Liver (tissue), 9 donors: ENCODE measurements around the gene MIPEP. TPM values are rescaled to one million over a fixed set of nuclear protein-coding genes. Genes with fewer than 3 reads are reported as not detected.

Experiments used
- DNase-seq: peaks from one replicate; pipeline ENCODE4 v3.0.0-alpha.2; 2017; ENCODE audit warnings: low spot score
- H3K27ac ChIP-seq, 2 donors: one replicate each; pipeline ENCODE4 v1.7.0; 2013; ENCODE audit warnings: inconsistent platforms in 2 of 2, low read length in 2 of 2, control low read depth in 1 of 2, low read depth in 1 of 2, mild to moderate bottlenecking in 1 of 2
- H3K27me3 ChIP-seq, 4 donors: one replicate each; pipeline versions ENCODE4 v1.6.1 to v1.7.0; 2013; ENCODE audit warnings: low read length in 3 of 4, inconsistent platforms in 1 of 4, mild to moderate bottlenecking in 1 of 4, moderate library complexity in 1 of 4; ENCODE audit not compliant: control insufficient read depth in 4 of 4, insufficient read depth in 4 of 4
- H3K36me3 ChIP-seq, 4 donors: one replicate each; pipeline versions ENCODE4 v1.6.1 to v1.7.0; 2013; ENCODE audit warnings: low read length in 3 of 4, mild to moderate bottlenecking in 3 of 4, low read depth in 1 of 4, moderate library complexity in 1 of 4; ENCODE audit not compliant: control insufficient read depth in 4 of 4, insufficient read depth in 3 of 4
- H3K4me1 ChIP-seq, 4 donors: one replicate each; pipeline versions ENCODE4 v1.6.1 to v1.7.0; 2013; ENCODE audit warnings: low read length in 3 of 4, mild to moderate bottlenecking in 3 of 4, moderate library complexity in 1 of 4; ENCODE audit not compliant: control insufficient read depth in 4 of 4, insufficient read depth in 4 of 4
- H3K4me3 ChIP-seq, 3 donors: one replicate each; pipeline versions ENCODE4 v1.6.1 to v1.7.0; 2013; ENCODE audit warnings: low read length in 3 of 3, control low read depth in 1 of 3, low read depth in 1 of 3, mild to moderate bottlenecking in 1 of 3
- H3K9ac ChIP-seq, 2 donors: one replicate each; pipeline ENCODE4 v1.7.0; 2013; ENCODE audit warnings: low read length in 2 of 2, mild to moderate bottlenecking in 2 of 2, moderate library complexity in 2 of 2, control low read depth in 1 of 2, low read depth in 1 of 2
- H3K9me3 ChIP-seq, 4 donors: one replicate each; pipeline versions ENCODE4 v1.6.1 to v1.7.0; 2013; ENCODE audit warnings: low read length in 3 of 4; ENCODE audit not compliant: control insufficient read depth in 4 of 4
- ATF3 ChIP-seq: IDR thresholded peaks from 2 replicates; pipeline ENCODE4 v1.6.1; 2016; ENCODE audit warnings: antibody characterized with exemption
- CTCF ChIP-seq: fragments of 150-350 bp; IDR thresholded peaks from 2 replicates; pipeline ENCODE4 v1.5.1; 2017; ENCODE audit warnings: improper control_type of control experiment, low read depth, low read length; ENCODE audit not compliant: missing input control
- EGR1 ChIP-seq, 2 donors: IDR thresholded peaks; 2 replicates each; pipeline ENCODE4 v1.6.1; 2016 to 2018; ENCODE audit warnings: antibody characterized with exemption in 2 of 2, low read depth in 2 of 2
- FOXA2 ChIP-seq: IDR thresholded peaks from 2 replicates; pipeline ENCODE4 v1.6.1; 2016; ENCODE audit warnings: antibody characterized with exemption
- JUND ChIP-seq, 2 donors: IDR thresholded peaks; 2 replicates each; pipeline ENCODE4 v1.6.1; 2016; ENCODE audit warnings: antibody characterized with exemption in 2 of 2
- RAD21 ChIP-seq, 2 donors: IDR thresholded peaks; 2 replicates each; pipeline ENCODE4 v1.6.1; 2016; ENCODE audit warnings: antibody characterized with exemption in 2 of 2, mild to moderate bottlenecking in 2 of 2
- SP1 ChIP-seq: IDR thresholded peaks from 2 replicates; pipeline ENCODE4 v1.6.1; 2018; ENCODE audit warnings: antibody characterized with exemption, mild to moderate bottlenecking
- ZBTB33 ChIP-seq: IDR thresholded peaks from 2 replicates; pipeline ENCODE4 v1.6.1; 2016; ENCODE audit warnings: antibody characterized with exemption
- WGBS: extraction: QIAGEN DNeasy Blood & Tissue Kit; methylation state at CpG from one replicate; pipeline ENCODE4 v1.1.7; 2013; 5-methylcytosine and 5-hydroxymethylcytosine counted together
- polyA plus RNA-seq, 2 donors: library from polyadenylated mRNA; stranded (reverse) in 1 of 2; unstranded in 1 of 2; fragments of 200-250 nt in 1 of 2; fragments of >200 nt in 1 of 2; fragmentation: Nextera tagmentation in 1 of 2; extraction: Ambion mirVana in 1 of 2; gene quantifications; one replicate each; pipeline versions ENCODE4 v1.2.1 to v1.2.3, GENCODE V29; 2013 to 2015
- total RNA-seq, 2 donors: library from RNA; depleted of rRNA; stranded (reverse); fragments of >200 nt; gene quantifications; one replicate each; pipeline ENCODE4 v1.2.3, GENCODE V29; 2014
- donor health status: healthy.
- donor health status: healthy.
- donor health status: healthy.
- donor health status: healthy.
- donor health status: healthy.

Gene MIPEP
- total and polyA plus RNA-seq, 4 donors: 7.4 to 11.7 (median 10.2) TPM

GRCh38 chr13:23922005-23922932 is 33.1 kb upstream of the MIPEP start:
- DNase-seq: no peak
- Histone ChIP-seq H3K9me3 (no peaks in the 10 kb centered on the region), H3K4me1 (no peaks in the 10 kb centered on the region), H3K27ac (no peak overlapping the region), H3K4me3 (no peak overlapping the region), H3K9ac (no peak overlapping the region), H3K27me3 (no peaks in the 10 kb centered on the region), H3K36me3 (no peaks in the 10 kb centered on the region)
- WGBS: 70% methylated on average over 5 of the region's 5 CpGs
- TF ChIP-seq EGR1 (IDR thresholded peaks at IDR 0.05; ENCODE audit: low read depth in 2 of 2): no peak
- no peak for TF ChIP-seq SP1
- no peak for TF ChIP-seq JUND (IDR thresholded peaks at IDR 0.05)
- TF ChIP-seq RAD21 (IDR thresholded peaks at IDR 0.05): no peak
- TF ChIP-seq ATF3: no peak

- no peak for DNase-seq
These were observed 32.3 kb upstream of the MIPEP start for GRCh38 chr13:23921451-23921888.

More at GRCh38 chr13:23921451-23921888, 32.3 kb upstream of the MIPEP start:
- no peak overlapping the region for H3K4me3 ChIP-seq
- no peaks in the 10 kb centered on the region for H3K9me3 ChIP-seq
- no peak overlapping the region for H3K27ac ChIP-seq
- no peak for TF ChIP-seq EGR1 (IDR thresholded peaks at IDR 0.05; ENCODE audit: low read depth in 2 of 2)
- TF ChIP-seq CTCF: peak; percentile 68
- peak; percentile 84 to 88 for TF ChIP-seq RAD21 (IDR thresholded peaks at IDR 0.05)
- no peak for TF ChIP-seq FOXA2
- TF ChIP-seq ZBTB33: no peak
- WGBS: 18% methylated on average over 2 of the region's 2 CpGs
- H3K9ac ChIP-seq: no peak overlapping the region
- no peaks in the 10 kb centered on the region for H3K27me3 ChIP-seq
- no peaks in the 10 kb centered on the region for H3K36me3 ChIP-seq
- no peaks in the 10 kb centered on the region for H3K4me1 ChIP-seq
